Measurements from ENCODE around the gene BSPH1. TPM values are rescaled to one million over a fixed set of nuclear protein-coding genes. Genes with fewer than 3 reads are reported as not detected.

The BSPH1 gene
- total and polyA plus RNA-seq, 2 of the 13 experiments (the other 11 are each of a cell fraction or from before 2014, with no cell fraction given): not detected

GRCh38 chr19:47994209-47994802 lies 2.3 kb upstream of the BSPH1 start, which contains the start of gene ELSPBP1:
Gene ELSPBP1 (plus strand): TSS chr19:47994632. CDS start chr19:48008668, 14,036 bp downstream.
- in situ Hi-C loops (cut with HindIII; ENCODE audit: extremely low pct_ligation_motif_present, low pct_unique_long_range_greater_than_20kb): no loop called here
- CTCF ChIA-PET (ENCODE audit: low intra/inter-chr PET ratio, low total read pairs): no interaction called here
- DNase-seq (ENCODE audit: low spot score): no peak
- no peaks in the 10 kb centered on the region for H3K36me3 ChIP-seq (replicated peaks in 1 of 2; ENCODE audit: control insufficient read depth in 1 of 2, insufficient read depth in 2 of 2, low read length in 2 of 2)
- peaks cover 1 to 7% of the 10 kb centered on the region in 2 experiments; a peak in 3 of 5 replicates for H3K27me3 ChIP-seq (ENCODE audit: control insufficient read depth in 1 of 2, insufficient read depth in 2 of 2, low read length in 2 of 2)
- no peak within 1 kb of the TSS for H3K4me3 ChIP-seq (replicated peaks in 1 of 3; ENCODE audit: insufficient read depth in 1 of 3, low read depth in 2 of 3, low read length in 3 of 3)
- no peak within 1 kb of the TSS for H3K4me2 ChIP-seq (ENCODE audit: low read depth, low read length)
- H4K20me1 ChIP-seq (ENCODE audit: insufficient read depth, low read length): no peaks in the 10 kb centered on the region
- H3K27ac ChIP-seq (ENCODE audit: extremely low read length, insufficient read depth, low read length): no peak within 1 kb of the TSS
- no peak for ATAC-seq
- H3K79me2 ChIP-seq (ENCODE audit: insufficient read depth, low read length): no peaks in the 10 kb centered on the region
- POLR2A ChIA-PET: no interaction called here
- H3K4me1 ChIP-seq (ENCODE audit: insufficient read depth, low read length): no peaks in the 10 kb centered on the region
- WGBS (ENCODE audit: low lambda C conversion rate): 15% methylated on average over 5 of the region's 5 CpGs
- no peaks in the 10 kb centered on the region for H3K9me3 ChIP-seq (ENCODE audit: low read length)
- TF ChIP-seq ZNF770 (CRISPR knock-in tag; IDR thresholded peaks at IDR 0.05): no peak
- no peak for TF ChIP-seq CERS6 (CRISPR knock-in tag; IDR thresholded peaks at IDR 0.05)
- no peak for TF ChIP-seq PAF1 (CRISPR knock-in tag; IDR thresholded peaks at IDR 0.05)
- TF ChIP-seq MBD4 (IDR thresholded peaks at IDR 0.05; ENCODE audit: borderline replicate concordance, low read length): no peak
- TF ChIP-seq BCL6 (CRISPR knock-in tag; IDR thresholded peaks at IDR 0.05): no peak
- no peak for TF ChIP-seq ZBTB43 (CRISPR knock-in tag; conservative IDR thresholded peaks at IDR 0.05)
- no peak for TF ChIP-seq TMF1 (CRISPR knock-in tag; IDR thresholded peaks at IDR 0.05; ENCODE audit: low read depth)
- TF ChIP-seq MAFF (IDR thresholded peaks at IDR 0.05; ENCODE audit: low read depth, low read length): no peak
- TF ChIP-seq ZNF605 (CRISPR knock-in tag; IDR thresholded peaks at IDR 0.05): no peak
- no peak for TF ChIP-seq ZFP82 (CRISPR knock-in tag; IDR thresholded peaks at IDR 0.05; ENCODE audit: borderline replicate concordance)
- TF ChIP-seq IKZF5 (CRISPR knock-in tag; IDR thresholded peaks at IDR 0.05): no peak
- no peak for TF ChIP-seq GABPA (IDR thresholded peaks at IDR 0.05; ENCODE audit: low read depth, low read length)
- no peak for TF ChIP-seq GABPA (CRISPR knock-in tag; IDR thresholded peaks at IDR 0.05; ENCODE audit: low read depth)
- no peak for TF ChIP-seq HNRNPUL1 (IDR thresholded peaks at IDR 0.05; ENCODE audit: low read depth, low read length)
- TF ChIP-seq THYN1 (CRISPR knock-in tag; IDR thresholded peaks at IDR 0.05; ENCODE audit: borderline replicate concordance, low read depth): no peak
- no peak for TF ChIP-seq POLR2AphosphoS5 (IDR thresholded peaks at IDR 0.05; ENCODE audit: low read depth, low read length)
- no peak for TF ChIP-seq ZNF878 (CRISPR knock-in tag; IDR thresholded peaks at IDR 0.05)
- no peak for TF ChIP-seq ZNF230 (CRISPR knock-in tag; IDR thresholded peaks at IDR 0.05)
- H2AFZ ChIP-seq (ENCODE audit: low read length): no peak within 1 kb of the TSS
- BruUV-seq (replicated peaks): no TSS peak
- H3K9ac ChIP-seq (ENCODE audit: insufficient read depth, low read depth, low read length): no peak within 1 kb of the TSS
- no peak for FAIRE-seq
- intact Hi-C loops (cut with micrococcal nuclease; ENCODE audit: unreplicated experiment): no loop called here
